Caco-2 (cell line): ENCODE results near the gene SBNO1. TPM values are rescaled to one million over a fixed set of nuclear protein-coding genes. Genes with fewer than 3 reads are reported as not detected.

ENCODE experiments used
- BruUV-seq: library from RNA; stranded (reverse); fragments of 400-500 nt; replicated peaks from 2 replicates; lab custom pipeline; 2021; lab: Mats Ljungman, UMichigan
- CTCF ChIA-PET: fragments of 300-600 bp; sonication (Branson Sonifier 250); formaldehyde crosslinking; loops from one replicate; lab custom pipeline; 2022; ENCODE audit warnings: antibody characterized with exemption; lab: Charles Lee
- POLR2A ChIA-PET: fragments of 300-600 bp; sonication (Branson Sonifier 250); formaldehyde crosslinking; loops from one replicate; lab custom pipeline; 2022; ENCODE audit warnings: antibody characterized with exemption; lab: Charles Lee
- DNase-seq, 2 experiments: peaks; one replicate each; pipeline versions ENCODE4 v3.0.0 to v3.0.0-alpha.2; 2020 to 2022
- H3K27me3 ChIP-seq: replicated peaks from 2 replicates; pipeline ENCODE4 v1.6.0; 2011; ENCODE audit warnings: low read length; ENCODE audit not compliant: control insufficient read depth, insufficient read depth
- H3K36me3 ChIP-seq: 2 replicates; pipeline ENCODE4 v1.5.1; 2011; ENCODE audit warnings: low read length; ENCODE audit not compliant: control insufficient read depth, insufficient read depth
- H3K4me1 ChIP-seq: fragments of 250-450 bp; sonication (Bioruptor Pico); 2 replicates; pipeline ENCODE4 v1.5.1; 2020; ENCODE audit warnings: mild to moderate bottlenecking
- H3K4me3 ChIP-seq: 2 replicates; pipeline ENCODE4 v1.5.1; 2011; ENCODE audit warnings: low read depth, mild to moderate bottlenecking, control low read depth, low read length
- H3K9me3 ChIP-seq: fragments of 250-450 bp; sonication (Bioruptor Pico); 2 replicates; pipeline ENCODE4 v1.5.1; 2020; ENCODE audit warnings: mild to moderate bottlenecking, moderate library complexity
- H3K27ac Mint-ChIP-seq: one replicate; pipeline ENCODE4 v1.8.0; 2022; ENCODE audit warnings: mixed read lengths; ENCODE audit not compliant: unreplicated experiment
- H3K27me3 Mint-ChIP-seq: one replicate; pipeline ENCODE4 v1.8.0; 2022; ENCODE audit warnings: mixed read lengths; ENCODE audit not compliant: insufficient read depth, unreplicated experiment
- H3K36me3 Mint-ChIP-seq: one replicate; pipeline ENCODE4 v1.8.0; 2022; ENCODE audit warnings: mild to moderate bottlenecking, mixed read lengths; ENCODE audit not compliant: insufficient read depth, unreplicated experiment
- H3K4me1 Mint-ChIP-seq: one replicate; pipeline ENCODE4 v1.8.0; 2022; ENCODE audit warnings: low read depth, mixed read lengths; ENCODE audit not compliant: unreplicated experiment
- H3K4me3 Mint-ChIP-seq: one replicate; pipeline ENCODE4 v1.8.0; 2022; ENCODE audit warnings: mild to moderate bottlenecking, moderate library complexity, mixed read lengths; ENCODE audit not compliant: unreplicated experiment
- H3K9me3 Mint-ChIP-seq: one replicate; pipeline ENCODE4 v1.8.0; 2022; ENCODE audit warnings: mixed read lengths; ENCODE audit not compliant: unreplicated experiment
- intact Hi-C: fragments of 100-400 bp; cut with micrococcal nuclease; formaldehyde crosslinking; loops from one replicate; pipeline ENCODE4 v1.10.0; 2022; ENCODE audit not compliant: unreplicated experiment
- total RNA-seq: library from RNA; stranded (reverse); gene quantifications from 2 replicates; pipeline ENCODE4 v1.2.3, GENCODE V29; 2022
- TF ChIP-seq, protein P1 (sequence below), 2 experiments: fragments of 200-600 bp in 1 of 2; IDR thresholded peaks; 1 replicate in 1 of 2; 2 replicates in 1 of 2; pipeline versions ENCODE4 v1.5.1 to v1.8.0; 2011 to 2022; ENCODE audit warnings: antibody characterized with exemption in 1 of 2, control low read depth in 1 of 2, inconsistent platforms in 1 of 2, low read depth in 1 of 2, low read length in 1 of 2, mild to moderate bottlenecking in 1 of 2, moderate library complexity in 1 of 2; ENCODE audit not compliant: insufficient read depth in 1 of 2, severe bottlenecking in 1 of 2, unreplicated experiment in 1 of 2

Gene SBNO1
- total RNA-seq, 1 experiment from 2014 or later: 53.8 TPM

DNA sequence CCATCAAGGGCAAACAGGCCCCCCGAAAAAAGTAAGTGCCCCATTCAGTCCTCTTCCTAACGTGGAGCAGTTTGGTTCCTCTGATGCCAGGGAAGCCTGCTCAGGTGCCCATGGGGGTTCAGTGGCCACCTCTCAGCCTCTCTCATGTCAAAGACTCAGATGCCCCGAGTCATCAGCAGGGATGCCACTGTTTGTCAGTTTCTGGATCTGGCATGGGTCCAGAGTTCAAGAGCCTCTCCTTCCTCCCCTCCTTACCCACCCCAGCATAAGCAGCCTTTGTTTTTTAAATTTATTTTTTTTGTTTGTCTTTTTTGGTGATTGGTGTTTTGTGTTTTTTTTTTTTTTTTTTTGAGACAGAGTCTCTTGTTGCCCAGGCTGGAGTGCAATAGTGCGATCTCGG is 30.6 kb upstream of the SBNO1 start:
- no peaks in the 10 kb centered on the region for H3K9me3 Mint-ChIP-seq
- H3K27me3 Mint-ChIP-seq: no peaks in the 10 kb centered on the region
- no peaks in the 10 kb centered on the region for H3K4me1 ChIP-seq
- H3K36me3 ChIP-seq: peaks cover 7% of the 10 kb centered on the region
- intact Hi-C loops: no loop called here
- no TSS peak for BruUV-seq
- TF ChIP-seq, protein P1, sequence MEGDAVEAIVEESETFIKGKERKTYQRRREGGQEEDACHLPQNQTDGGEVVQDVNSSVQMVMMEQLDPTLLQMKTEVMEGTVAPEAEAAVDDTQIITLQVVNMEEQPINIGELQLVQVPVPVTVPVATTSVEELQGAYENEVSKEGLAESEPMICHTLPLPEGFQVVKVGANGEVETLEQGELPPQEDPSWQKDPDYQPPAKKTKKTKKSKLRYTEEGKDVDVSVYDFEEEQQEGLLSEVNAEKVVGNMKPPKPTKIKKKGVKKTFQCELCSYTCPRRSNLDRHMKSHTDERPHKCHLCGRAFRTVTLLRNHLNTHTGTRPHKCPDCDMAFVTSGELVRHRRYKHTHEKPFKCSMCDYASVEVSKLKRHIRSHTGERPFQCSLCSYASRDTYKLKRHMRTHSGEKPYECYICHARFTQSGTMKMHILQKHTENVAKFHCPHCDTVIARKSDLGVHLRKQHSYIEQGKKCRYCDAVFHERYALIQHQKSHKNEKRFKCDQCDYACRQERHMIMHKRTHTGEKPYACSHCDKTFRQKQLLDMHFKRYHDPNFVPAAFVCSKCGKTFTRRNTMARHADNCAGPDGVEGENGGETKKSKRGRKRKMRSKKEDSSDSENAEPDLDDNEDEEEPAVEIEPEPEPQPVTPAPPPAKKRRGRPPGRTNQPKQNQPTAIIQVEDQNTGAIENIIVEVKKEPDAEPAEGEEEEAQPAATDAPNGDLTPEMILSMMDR (IDR thresholded peaks at IDR 0.05; ENCODE audit: insufficient read depth in 1 of 2, low read depth in 1 of 2, low read length in 1 of 2, severe bottlenecking in 1 of 2, unreplicated experiment in 1 of 2): no peak
- no peak overlapping the region for H3K4me3 ChIP-seq
- peaks cover 5% of the 10 kb centered on the region for H3K4me1 Mint-ChIP-seq
- CTCF ChIA-PET: interaction anchor here (0.6 kb wide), 1 partner anchor 201 kb away, joined by 4 read pairs; no protein-coding TSS in a partner anchor
- H3K36me3 Mint-ChIP-seq: peaks cover 90% of the 10 kb centered on the region
- POLR2A ChIA-PET: no interaction called here
- no peak overlapping the region for H3K27ac Mint-ChIP-seq
- no peaks in the 10 kb centered on the region for H3K27me3 ChIP-seq
- no peaks in the 10 kb centered on the region for H3K9me3 ChIP-seq
- no peak overlapping the region for H3K4me3 Mint-ChIP-seq
- no peak for DNase-seq

DNA sequence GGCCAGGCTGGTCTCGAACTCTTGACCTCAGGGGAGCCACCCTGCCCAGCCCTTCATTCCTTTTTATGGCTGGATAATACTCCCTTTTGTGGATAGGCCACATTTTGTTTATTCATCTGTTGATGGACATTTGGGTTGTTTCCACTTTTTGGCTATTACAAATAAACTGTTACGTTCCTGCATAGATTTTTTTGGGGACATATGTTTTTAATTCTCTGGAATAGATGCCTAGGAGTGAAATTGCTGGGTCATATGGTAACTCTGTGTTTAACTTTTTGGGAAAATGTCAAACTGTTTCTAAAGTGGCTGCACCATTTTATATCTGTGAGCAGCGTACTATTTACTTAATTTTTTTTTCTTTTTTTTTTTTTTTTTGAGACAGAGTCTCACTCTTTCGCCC is 29.1 kb upstream of the SBNO1 start:
- intact Hi-C loops: no loop called here
- H3K27me3 ChIP-seq: no peaks in the 10 kb centered on the region
- H3K4me3 Mint-ChIP-seq: no peak overlapping the region
- BruUV-seq: no TSS peak
- TF ChIP-seq, protein P1 (IDR thresholded peaks at IDR 0.05; ENCODE audit: insufficient read depth in 1 of 2, low read depth in 1 of 2, low read length in 1 of 2, severe bottlenecking in 1 of 2, unreplicated experiment in 1 of 2): no peak
- POLR2A ChIA-PET: interaction anchor here (0.6 kb wide), 1 partner anchor 24 kb away, joined by 3 read pairs; no protein-coding TSS in a partner anchor
- CTCF ChIA-PET: no interaction called here
- no peaks in the 10 kb centered on the region for H3K9me3 Mint-ChIP-seq
- H3K4me3 ChIP-seq: no peak overlapping the region
- no peak overlapping the region for H3K27ac Mint-ChIP-seq
- H3K27me3 Mint-ChIP-seq: no peaks in the 10 kb centered on the region
- H3K36me3 Mint-ChIP-seq: peaks cover 90% of the 10 kb centered on the region
- H3K4me1 ChIP-seq: no peaks in the 10 kb centered on the region
- DNase-seq: no peak
- peaks cover 7% of the 10 kb centered on the region for H3K36me3 ChIP-seq
- peaks cover 7% of the 10 kb centered on the region for H3K4me1 Mint-ChIP-seq
- H3K9me3 ChIP-seq: no peaks in the 10 kb centered on the region

DNA sequence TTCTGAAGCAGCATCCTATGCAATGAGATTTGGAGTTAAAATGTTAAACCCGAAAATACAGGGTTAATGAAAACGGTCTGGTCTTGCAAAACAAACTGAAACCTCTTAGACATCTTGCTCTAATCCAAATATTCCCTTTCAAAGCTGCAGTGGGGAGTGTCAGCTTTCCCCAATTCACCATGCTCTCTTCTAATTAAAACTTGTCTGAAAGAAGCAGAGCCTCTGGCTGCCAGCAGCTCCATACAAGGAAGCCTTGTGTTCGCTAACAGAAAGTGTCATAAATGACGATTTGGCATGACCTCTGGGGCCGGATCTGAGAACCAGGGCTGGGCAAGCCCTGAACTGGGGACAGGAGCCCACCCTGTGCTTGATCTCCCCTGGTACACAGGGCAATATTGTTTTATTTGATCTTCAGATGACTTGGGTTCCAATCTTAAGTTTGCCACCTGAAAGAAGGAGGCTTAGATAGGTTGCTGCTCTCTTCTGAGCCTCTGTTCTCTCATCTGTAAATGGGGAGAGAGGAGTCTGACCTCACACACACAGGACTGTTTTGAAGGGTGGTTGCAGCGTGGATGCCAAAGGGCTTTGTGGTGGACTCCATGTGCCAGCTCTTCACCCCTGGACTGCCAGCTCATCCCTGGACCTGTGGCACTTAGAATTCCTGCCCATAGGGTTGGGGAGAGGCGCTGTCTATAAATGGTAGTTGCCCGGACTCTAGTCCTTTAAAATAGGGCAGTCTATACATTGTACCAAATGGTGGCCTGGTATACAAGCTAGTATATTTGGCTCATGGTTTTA is 27.1 kb upstream of the SBNO1 start:
- Histone ChIP-seq H3K27me3 (no peaks in the 10 kb centered on the region), H3K9me3 (no peaks in the 10 kb centered on the region), H3K4me1 (peaks cover 4% of the 10 kb centered on the region; the same call in 1 of the 2 replicates), H3K4me3 (no peak overlapping the region), H3K36me3 (peaks cover 6% of the 10 kb centered on the region)
- Mint-ChIP-seq H3K27me3 (no peaks in the 10 kb centered on the region), H3K27ac (no peak overlapping the region), H3K4me1 (peaks cover 21% of the 10 kb centered on the region), H3K4me3 (peak overlapping the region; percentile 11), H3K9me3 (no peaks in the 10 kb centered on the region), H3K36me3 (peaks cover 83% of the 10 kb centered on the region)
- intact Hi-C loops: no loop called here
- DNase-seq: no peak
- TF ChIP-seq, protein P1 (IDR thresholded peaks at IDR 0.05; ENCODE audit: insufficient read depth in 1 of 2, low read depth in 1 of 2, low read length in 1 of 2, severe bottlenecking in 1 of 2, unreplicated experiment in 1 of 2): no peak
- BruUV-seq: no TSS peak
- POLR2A ChIA-PET: interaction anchor here (0.5 to 0.7 kb wide), 3 partner anchors 14 to 108 kb away, joined by 3 to 5 read pairs (median 3); no protein-coding TSS in a partner anchor
- CTCF ChIA-PET: interaction anchor here (1.1 kb wide), 1 partner anchor 26 kb away, joined by 6 read pairs; no protein-coding TSS in a partner anchor
